Measurements from ENCODE around the gene COMT. TPM values are rescaled to one million over a fixed set of nuclear protein-coding genes. Genes with fewer than 3 reads are reported as not detected.

Gene COMT
- total and polyA plus RNA-seq, 2 donors from 2014 or later = 118 to 244 TPM

GRCh38 chr22:19915287-19915954, 26.2 kb upstream of the COMT start:
- FAIRE-seq = no peak

GRCh38 chr22:19916006-19916405, 25.6 kb upstream of the COMT start:
- Histone ChIP-seq H3K4me1 (ENCODE audit: control insufficient read depth in 2 of 3, insufficient read depth in 2 of 3, low read depth in 1 of 3, low read length in 3 of 3) (no peaks in the 10 kb centered on the region), H3K9ac (ENCODE audit: low read length in 3 of 3) (no peak overlapping the region), H3K4me3 (ENCODE audit: low read length in 3 of 3) (no peak overlapping the region), H3K9me3 (ENCODE audit: control insufficient read depth in 2 of 3, insufficient read depth in 1 of 3, low read length in 3 of 3) (peaks cover 0 to 1% (median 0%) of the 10 kb centered on the region in 3 donors), H3K27me3 (ENCODE audit: control insufficient read depth, insufficient read depth, low read length) (no peaks in the 10 kb centered on the region), H3K27ac (ENCODE audit: low read depth in 2 of 2, low read length in 2 of 2) (no peak overlapping the region), H3K36me3 (ENCODE audit: control insufficient read depth in 2 of 3, insufficient read depth in 3 of 3, low read length in 3 of 3) (peaks cover 3 to 42% (median 31%) of the 10 kb centered on the region in 3 donors)
- no peak for FAIRE-seq
- no peak for DNase-seq
- intact Hi-C loops (cut with DNase I) = no loop called here
- TF ChIP-seq CTCF (IDR thresholded peaks at IDR 0.05; ENCODE audit: borderline replicate concordance, extremely low read depth, insufficient read depth) = no peak

More at GRCh38 chr22:19915287-19915954, 26.2 kb upstream of the COMT start:
- Histone ChIP-seq H3K27me3 (ENCODE audit: control insufficient read depth, insufficient read depth, low read length) (no peaks in the 10 kb centered on the region), H3K27ac (ENCODE audit: low read depth in 2 of 2, low read length in 2 of 2) (no peak overlapping the region), H3K4me3 (ENCODE audit: low read length in 3 of 3) (no peak overlapping the region), H3K9me3 (ENCODE audit: control insufficient read depth in 2 of 3, insufficient read depth in 1 of 3, low read length in 3 of 3) (peaks cover 0 to 1% (median 0%) of the 10 kb centered on the region in 3 donors), H3K4me1 (ENCODE audit: control insufficient read depth in 2 of 3, insufficient read depth in 2 of 3, low read depth in 1 of 3, low read length in 3 of 3) (no peaks in the 10 kb centered on the region), H3K36me3 (ENCODE audit: control insufficient read depth in 2 of 3, insufficient read depth in 3 of 3, low read length in 3 of 3) (peaks cover 3 to 42% (median 31%) of the 10 kb centered on the region in 3 donors), H3K9ac (ENCODE audit: low read length in 3 of 3) (no peak overlapping the region)
- intact Hi-C loops (cut with DNase I) = no loop called here
- no peak for TF ChIP-seq CTCF (IDR thresholded peaks at IDR 0.05; ENCODE audit: borderline replicate concordance, extremely low read depth, insufficient read depth)
- no peak for DNase-seq

GRCh38 chr22:19916941-19917340, 24.6 kb upstream of the COMT start:
- FAIRE-seq = no peak
- intact Hi-C loops (cut with DNase I) = no loop called here
- H3K9me3 ChIP-seq (ENCODE audit: control insufficient read depth in 2 of 3, insufficient read depth in 1 of 3, low read length in 3 of 3) = peaks cover 0 to 1% (median 0%) of the 10 kb centered on the region in 3 donors

More at GRCh38 chr22:19916941-19917340, 24.6 kb upstream of the COMT start:
- Histone ChIP-seq H3K27me3 (ENCODE audit: control insufficient read depth, insufficient read depth, low read length) (no peaks in the 10 kb centered on the region), H3K4me1 (ENCODE audit: control insufficient read depth in 2 of 3, insufficient read depth in 2 of 3, low read depth in 1 of 3, low read length in 3 of 3) (no peaks in the 10 kb centered on the region), H3K27ac (ENCODE audit: low read depth in 2 of 2, low read length in 2 of 2) (no peak overlapping the region), H3K36me3 (ENCODE audit: control insufficient read depth in 2 of 3, insufficient read depth in 3 of 3, low read length in 3 of 3) (peaks cover 3 to 42% (median 28%) of the 10 kb centered on the region in 3 donors), H3K9ac (ENCODE audit: low read length in 3 of 3) (no peak overlapping the region), H3K4me3 (ENCODE audit: low read length in 3 of 3) (no peak overlapping the region)
- DNase-seq = no peak
- TF ChIP-seq CTCF (IDR thresholded peaks at IDR 0.05; ENCODE audit: borderline replicate concordance, extremely low read depth, insufficient read depth) = no peak
